T-cell (primary cell): ENCODE measurements around the gene NT5C1B. TPM values are rescaled to one million over a fixed set of nuclear protein-coding genes. Genes with fewer than 3 reads are reported as not detected.

ENCODE experiments used
- ATAC-seq, 4 experiments: fragments of 200-7000 bp in 3 of 4; fragments of 150-1000 bp in 1 of 4; cut with Tn5 transposase; replicated peaks in 1 of 4; 1 replicate in 3 of 4; 2 replicates in 1 of 4; pipeline ENCODE4 v1.10.0; 2021; ENCODE audit warnings: moderate library complexity in 3 of 4, mild to moderate bottlenecking in 2 of 4, moderate number of reproducible peaks in 1 of 4
- CTCF ChIA-PET, 2 donors: fragments of 300-600 bp; sonication (Branson Sonifier 250); formaldehyde crosslinking; loops; one replicate each; lab custom pipeline; 2022; ENCODE audit warnings: antibody characterized with exemption in 2 of 2; lab: Charles Lee
- POLR2A ChIA-PET, 2 donors: fragments of 300-600 bp; sonication (Branson Sonifier 250); formaldehyde crosslinking; loops; one replicate each; lab custom pipeline; 2022; ENCODE audit warnings: antibody characterized with exemption in 2 of 2; lab: Charles Lee
- DNase-seq, 35 experiments: peaks; one replicate each; pipeline versions ENCODE4 v3.0.0 to v3.0.0-alpha.2; 2013 to 2023
- H3K27ac ChIP-seq: one replicate; pipeline ENCODE4 v1.5.1; 2013; ENCODE audit warnings: low read length
- H3K27me3 ChIP-seq, 2 experiments: replicated peaks in 1 of 2; 1 replicate in 1 of 2; 2 replicates in 1 of 2; pipeline versions ENCODE4 v1.6.1 to v1.7.0; 2013; ENCODE audit warnings: low read length in 1 of 2, mixed read lengths in 1 of 2; ENCODE audit not compliant: control insufficient read depth in 2 of 2, insufficient read depth in 2 of 2; ENCODE audit errors: extremely low read depth in 1 of 2
- H3K36me3 ChIP-seq, 2 donors: 1 replicate in 1 of 2; 2 replicates in 1 of 2; pipeline versions ENCODE4 v1.6.1 to v1.7.0; 2013; ENCODE audit warnings: low read length in 1 of 2; ENCODE audit not compliant: control insufficient read depth in 2 of 2, insufficient read depth in 1 of 2; ENCODE audit errors: extremely low read depth in 1 of 2
- H3K4me1 ChIP-seq, 2 experiments: 1 replicate in 1 of 2; 2 replicates in 1 of 2; pipeline versions ENCODE4 v1.6.1 to v1.7.0; 2013; ENCODE audit warnings: low read length in 2 of 2, mixed read lengths in 1 of 2; ENCODE audit not compliant: insufficient read depth in 2 of 2, control insufficient read depth in 1 of 2; ENCODE audit errors: extremely low read depth in 1 of 2
- H3K4me3 ChIP-seq, 2 donors: 1 replicate in 1 of 2; 2 replicates in 1 of 2; pipeline versions ENCODE4 v1.5.1 to v1.7.0; 2013; ENCODE audit warnings: mild to moderate bottlenecking in 2 of 2, low read length in 1 of 2, moderate library complexity in 1 of 2; ENCODE audit not compliant: control insufficient read depth in 1 of 2; ENCODE audit errors: extremely low read depth in 1 of 2
- H3K9me3 ChIP-seq: 2 replicates; pipeline ENCODE4 v1.7.0; 2013
- H3K27ac Mint-ChIP-seq, 2 donors: one replicate each; pipeline ENCODE4 v1.8.0; 2020 to 2021; ENCODE audit warnings: mild to moderate bottlenecking in 2 of 2, mixed read lengths in 2 of 2
- H3K27me3 Mint-ChIP-seq, 2 donors: one replicate each; pipeline ENCODE4 v1.8.0; 2021 to 2022; ENCODE audit warnings: mixed read lengths in 2 of 2
- H3K36me3 Mint-ChIP-seq: one replicate; pipeline ENCODE4 v1.8.0; 2021; ENCODE audit warnings: mixed read lengths
- H3K4me1 Mint-ChIP-seq, 3 donors: one replicate each; pipeline ENCODE4 v1.8.0; 2020 to 2022; ENCODE audit warnings: mixed read lengths in 3 of 3, mild to moderate bottlenecking in 1 of 3
- H3K4me3 Mint-ChIP-seq, 3 donors: one replicate each; pipeline ENCODE4 v1.8.0; 2020 to 2022; ENCODE audit warnings: mild to moderate bottlenecking in 3 of 3, mixed read lengths in 3 of 3, moderate library complexity in 3 of 3
- H3K9me3 Mint-ChIP-seq, 3 donors: one replicate each; pipeline ENCODE4 v1.8.0; 2020 to 2022; ENCODE audit warnings: mixed read lengths in 3 of 3
- WGBS: methylation state at CpG from one replicate; pipeline ENCODE4 v1.1.5; 2013; ENCODE audit warnings: missing lambda C conversion rate; ENCODE audit not compliant: insufficient coverage; 5-methylcytosine and 5-hydroxymethylcytosine counted together
- total RNA-seq, 35 experiments: library from RNA in 6 of 35; stranded (reverse) in 6 of 35; fragments of 120-200 nt in 1 of 35; gene quantifications; one replicate each; pipeline versions ENCODE4 v1.2.1 to v1.2.4 and lab custom pipeline; 2013 to 2026

The NT5C1B gene
- total RNA-seq, 5 donors from 2014 or later (not counting 1 experiment from before 2014, with no cell fraction given) = not detected

- no peaks in the 10 kb centered on the region for H3K9me3 ChIP-seq
- ATAC-seq (no peak), DNase-seq (no peak)
- H3K4me1 ChIP-seq = no peaks in the 10 kb centered on the region
- no peak overlapping the region for H3K27ac ChIP-seq
- WGBS = no CpG with 5 or more reads among the region's 1 CpG
- Mint-ChIP-seq H3K4me1 (no peaks in the 10 kb centered on the region), H3K9me3 (no peaks in the 10 kb centered on the region), H3K36me3 (no peaks in the 10 kb centered on the region), H3K27me3 (peaks cover 6 to 7% of the 10 kb centered on the region in 2 donors), H3K4me3 (no peak overlapping the region), H3K27ac (no peak overlapping the region)
- no peak overlapping the region for H3K4me3 ChIP-seq
- no peaks in the 10 kb centered on the region for H3K27me3 ChIP-seq
- ChIA-PET CTCF (no interaction called here), POLR2A (no interaction called here)
- H3K36me3 ChIP-seq = no peaks in the 10 kb centered on the region
These were observed 58.2 kb downstream of the NT5C1B start for GRCh38 chr2:18531194-18531593.

GRCh38 chr2:18527822-18528221 is 61.5 kb downstream of the NT5C1B start:
- no peaks in the 10 kb centered on the region for H3K9me3 Mint-ChIP-seq
- H3K27ac ChIP-seq = no peak overlapping the region
- DNase-seq (no peak), ATAC-seq (no peak)
- H3K4me1 Mint-ChIP-seq = no peaks in the 10 kb centered on the region
- H3K4me3 Mint-ChIP-seq = no peak overlapping the region
- no peak overlapping the region for H3K27ac Mint-ChIP-seq
- ChIA-PET POLR2A (no interaction called here), CTCF (no interaction called here)
- H3K36me3 ChIP-seq = no peaks in the 10 kb centered on the region
- no peaks in the 10 kb centered on the region for H3K27me3 Mint-ChIP-seq
- no peaks in the 10 kb centered on the region for H3K27me3 ChIP-seq
- no peaks in the 10 kb centered on the region for H3K4me1 ChIP-seq
- no peak overlapping the region for H3K4me3 ChIP-seq
- H3K9me3 ChIP-seq = no peaks in the 10 kb centered on the region
- WGBS = 96% methylated on average over 4 of the region's 4 CpGs
- no peaks in the 10 kb centered on the region for H3K36me3 Mint-ChIP-seq

GRCh38 chr2:18527326-18527725 is 62.0 kb downstream of the NT5C1B start:
- Histone ChIP-seq H3K27ac (no peak overlapping the region), H3K27me3 (no peaks in the 10 kb centered on the region), H3K4me3 (no peak overlapping the region), H3K9me3 (no peaks in the 10 kb centered on the region), H3K36me3 (no peaks in the 10 kb centered on the region), H3K4me1 (no peaks in the 10 kb centered on the region)
- no peaks in the 10 kb centered on the region for H3K27me3 Mint-ChIP-seq
- DNase-seq (no peak), ATAC-seq (no peak)
- no peak overlapping the region for H3K27ac Mint-ChIP-seq
- ChIA-PET POLR2A (no interaction called here), CTCF (interaction anchor here in 1 of 2 donors (0.6 kb wide), 1 partner anchor 31 kb away, joined by 3 read pairs; no protein-coding TSS in a partner anchor)
- no peaks in the 10 kb centered on the region for H3K9me3 Mint-ChIP-seq
- H3K4me1 Mint-ChIP-seq = no peaks in the 10 kb centered on the region
- no peak overlapping the region for H3K4me3 Mint-ChIP-seq
- no peaks in the 10 kb centered on the region for H3K36me3 Mint-ChIP-seq
- no CpG with 5 or more reads among the region's 2 CpGs for WGBS

DNA sequence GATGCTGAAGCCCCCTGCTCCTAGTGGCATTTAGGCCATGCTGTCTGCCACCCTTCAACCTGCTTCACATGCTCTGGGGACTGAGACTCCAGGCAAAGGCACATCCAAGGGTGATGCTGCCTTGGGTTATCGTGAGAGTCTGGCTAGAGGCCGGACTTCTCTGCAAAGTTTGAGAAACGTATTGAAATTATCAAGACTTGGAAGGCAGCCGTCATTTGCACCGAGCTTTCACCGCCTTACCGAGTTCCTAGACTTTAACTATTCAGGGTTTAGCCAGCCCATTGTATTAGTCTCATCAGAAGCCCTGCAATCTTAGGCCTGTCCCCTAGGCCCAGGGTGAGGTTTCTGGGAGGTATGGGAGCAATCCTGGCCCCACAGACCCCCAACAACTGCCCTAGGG is 62.9 kb downstream of the NT5C1B start:
- Histone ChIP-seq H3K27ac (no peak overlapping the region), H3K4me1 (no peaks in the 10 kb centered on the region), H3K9me3 (no peaks in the 10 kb centered on the region), H3K4me3 (no peak overlapping the region), H3K36me3 (no peaks in the 10 kb centered on the region), H3K27me3 (no peaks in the 10 kb centered on the region)
- no peaks in the 10 kb centered on the region for H3K27me3 Mint-ChIP-seq
- ChIA-PET CTCF (interaction anchor here in 1 of 2 donors (0.7 kb wide), 1 partner anchor 891 kb away, joined by 3 read pairs; no protein-coding TSS in a partner anchor), POLR2A (no interaction called here)
- ATAC-seq = no peak
- no peaks in the 10 kb centered on the region for H3K36me3 Mint-ChIP-seq
- 52% methylated on average over 3 of the region's 7 CpGs for WGBS
- DNase-seq = no peak
- H3K4me3 Mint-ChIP-seq = no peak overlapping the region
- no peaks in the 10 kb centered on the region for H3K4me1 Mint-ChIP-seq
- no peaks in the 10 kb centered on the region for H3K9me3 Mint-ChIP-seq
- no peak overlapping the region for H3K27ac Mint-ChIP-seq

DNA sequence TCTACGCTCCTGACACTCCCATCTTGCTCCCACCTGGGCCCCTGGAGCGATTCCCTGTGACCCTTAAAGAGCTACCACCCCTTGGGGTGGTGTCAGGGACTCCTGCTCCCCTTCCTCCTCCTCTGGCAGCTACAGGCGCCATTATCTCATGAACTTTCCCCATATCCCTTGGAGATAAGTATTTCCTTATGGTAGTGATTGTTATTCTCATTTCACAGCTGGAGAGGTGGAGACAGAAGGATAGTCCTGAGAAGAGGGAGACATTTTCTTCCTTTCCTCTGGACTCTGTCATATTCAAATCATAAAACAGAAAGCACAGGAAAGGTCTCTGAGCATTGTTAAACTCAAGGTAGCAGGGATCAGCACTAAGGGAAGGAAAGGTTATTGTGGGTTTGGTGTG is 63.5 kb downstream of the NT5C1B start:
- Mint-ChIP-seq H3K27ac (no peak overlapping the region), H3K4me1 (no peaks in the 10 kb centered on the region), H3K9me3 (no peaks in the 10 kb centered on the region), H3K36me3 (no peaks in the 10 kb centered on the region), H3K27me3 (no peaks in the 10 kb centered on the region), H3K4me3 (no peak overlapping the region)
- Histone ChIP-seq H3K9me3 (no peaks in the 10 kb centered on the region), H3K36me3 (no peaks in the 10 kb centered on the region), H3K27me3 (peaks cover 0 to 2% of the 10 kb centered on the region in 2 experiments), H3K27ac (no peak overlapping the region), H3K4me3 (no peak overlapping the region), H3K4me1 (no peaks in the 10 kb centered on the region)
- ChIA-PET POLR2A (no interaction called here), CTCF (interaction anchor here in 1 of 2 donors (0.7 kb wide), 1 partner anchor 892 kb away, joined by 3 read pairs; no protein-coding TSS in a partner anchor)
- ATAC-seq (no peak), DNase-seq (no peak)
- WGBS = no CpG with 5 or more reads among the region's 3 CpGs

GRCh38 chr2:18525236-18525635 is 64.1 kb downstream of the NT5C1B start:
- no peaks in the 10 kb centered on the region for H3K36me3 Mint-ChIP-seq
- H3K27ac Mint-ChIP-seq = no peak overlapping the region
- DNase-seq (no peak), ATAC-seq (no peak)
- Histone ChIP-seq H3K27ac (no peak overlapping the region), H3K36me3 (no peaks in the 10 kb centered on the region), H3K9me3 (no peaks in the 10 kb centered on the region), H3K27me3 (peaks cover 0 to 4% of the 10 kb centered on the region in 2 experiments), H3K4me1 (no peaks in the 10 kb centered on the region), H3K4me3 (no peak overlapping the region)
- H3K9me3 Mint-ChIP-seq = no peaks in the 10 kb centered on the region
- H3K4me1 Mint-ChIP-seq = no peaks in the 10 kb centered on the region
- no peak overlapping the region for H3K4me3 Mint-ChIP-seq
- ChIA-PET POLR2A (no interaction called here), CTCF (no interaction called here)
- 100% methylated on average over 2 of the region's 2 CpGs for WGBS
- H3K27me3 Mint-ChIP-seq = peaks cover 3 to 5% of the 10 kb centered on the region in 2 donors
